Superior temporal gyrus (tissue), 1 donor: ENCODE data around the gene HMX2.

Experiments
- DNase-seq: peaks from one replicate; pipeline ENCODE4 v3.0.0-alpha.2; 2016; ENCODE audit errors: extremely low spot score

Gene HMX2

GRCh38 chr10:123147635-123148413 is at the start of gene HMX2:
Gene HMX2 (plus strand): TSS chr10:123148136. CDS start chr10:123148379, 243 bp downstream.
- DNase-seq = no peak

- DNase-seq = no peak
Measured at GRCh38 chr10:123100030-123100762, 47.7 kb upstream of the HMX2 start.

GRCh38 chr10:123101872-123102271 is 46.1 kb upstream of the HMX2 start:
- DNase-seq = no peak

GRCh38 chr10:123102673-123103072 is 45.3 kb upstream of the HMX2 start:
- no peak for DNase-seq

GRCh38 chr10:123103944-123104343 is 44.0 kb upstream of the HMX2 start:
- DNase-seq = no peak

- DNase-seq = no peak
Measured at GRCh38 chr10:123109466-123109865, 38.5 kb upstream of the HMX2 start.

GRCh38 chr10:123117644-123118417 is 30.1 kb upstream of the HMX2 start:
- DNase-seq = no peak

- DNase-seq = no peak
Measured at GRCh38 chr10:123119081-123119480, 28.9 kb upstream of the HMX2 start.

GRCh38 chr10:123126246-123126645 is 21.7 kb upstream of the HMX2 start:
- DNase-seq = no peak

- DNase-seq = no peak
Measured at GRCh38 chr10:123129618-123130271, 18.2 kb upstream of the HMX2 start.

GRCh38 chr10:123132576-123133477 is 15.1 kb upstream of the HMX2 start:
- peak; percentile 89 for DNase-seq

- no peak for DNase-seq
Measured at GRCh38 chr10:123133541-123134342, 14.2 kb upstream of the HMX2 start.

GRCh38 chr10:123134343-123134914 is 13.5 kb upstream of the HMX2 start:
- no peak for DNase-seq

- no peak for DNase-seq
Measured at GRCh38 chr10:123134915-123135414, 13.0 kb upstream of the HMX2 start.

GRCh38 chr10:123135415-123136141 is 12.4 kb upstream of the HMX2 start, which contains the start of gene HMX3:
Gene HMX3 (plus strand): TSS chr10:123135970. CDS start chr10:123136051, 81 bp downstream.
- DNase-seq = no peak

GRCh38 chr10:123136221-123136805 is 11.6 kb upstream of the HMX2 start:
- no peak for DNase-seq

GRCh38 chr10:123136806-123137642 is 10.9 kb upstream of the HMX2 start:
- no peak for DNase-seq
